Activated T-cell treated with anti-CD3 and anti-CD28 coated beads for 24 hours (primary cell): ENCODE data around the gene RNASE8.

Source experiments
- DNase-seq: peaks from one replicate; pipeline ENCODE4 v3.0.0-alpha.2; 2020; ENCODE audit warnings: low read depth

Gene RNASE8

GRCh38 chr14:21053184-21054122 lies 4.2 kb upstream of the RNASE8 start:
- DNase-seq: no peak

GRCh38 chr14:21054123-21054767 lies 3.4 kb upstream of the RNASE8 start:
- no peak for DNase-seq

DNA sequence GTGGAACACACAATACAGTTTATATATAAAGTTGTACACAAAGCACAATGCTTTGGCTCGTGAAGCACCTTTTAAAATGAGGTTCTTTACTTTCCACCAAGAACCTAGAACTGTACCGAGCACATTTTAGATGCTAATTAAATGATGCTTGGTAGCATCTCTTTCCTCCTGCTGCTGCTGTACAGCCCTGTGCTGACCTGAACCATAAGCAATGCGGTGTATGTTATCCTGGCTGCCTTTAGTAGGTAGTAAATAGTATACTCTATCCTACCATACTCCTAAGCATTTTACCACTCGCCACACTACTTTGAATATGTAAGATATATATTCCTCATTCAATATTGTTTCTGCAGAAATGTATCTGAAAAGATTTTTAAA lies 2.9 kb upstream of the RNASE8 start:
- no peak for DNase-seq

DNA sequence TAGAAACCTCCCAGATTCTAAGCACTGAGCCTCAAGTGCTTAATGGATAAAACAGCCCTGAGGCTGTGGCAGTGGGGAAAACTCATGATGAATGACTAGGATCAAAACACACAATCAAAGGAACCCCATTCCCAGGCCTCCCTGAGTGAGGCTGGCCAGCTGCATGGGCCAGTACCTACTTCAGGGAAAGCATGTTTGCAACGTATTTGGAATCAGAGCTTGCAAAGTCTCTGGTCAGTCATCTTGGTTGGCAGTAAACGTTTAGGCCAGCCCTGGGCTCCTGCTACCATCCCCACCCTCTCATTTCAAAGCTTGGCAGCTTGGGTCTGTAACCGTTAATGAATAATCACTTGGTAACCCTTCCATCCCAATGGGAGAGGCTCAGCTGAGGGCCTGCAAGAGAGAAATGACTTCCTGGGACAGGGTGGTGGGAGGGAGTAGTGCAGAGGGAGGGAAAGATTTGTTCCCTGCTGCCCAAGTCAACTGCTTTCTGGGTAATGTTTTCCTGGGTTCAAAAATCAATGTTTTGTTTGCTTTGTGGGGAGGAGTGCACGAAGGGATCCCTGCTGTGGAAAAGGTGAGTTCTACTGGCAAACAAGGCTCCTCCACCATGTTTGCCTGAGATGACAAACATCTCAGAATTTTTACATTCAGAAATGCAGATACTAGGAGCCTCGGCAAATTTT lies 2.0 kb upstream of the RNASE8 start:
- no peak for DNase-seq

DNA sequence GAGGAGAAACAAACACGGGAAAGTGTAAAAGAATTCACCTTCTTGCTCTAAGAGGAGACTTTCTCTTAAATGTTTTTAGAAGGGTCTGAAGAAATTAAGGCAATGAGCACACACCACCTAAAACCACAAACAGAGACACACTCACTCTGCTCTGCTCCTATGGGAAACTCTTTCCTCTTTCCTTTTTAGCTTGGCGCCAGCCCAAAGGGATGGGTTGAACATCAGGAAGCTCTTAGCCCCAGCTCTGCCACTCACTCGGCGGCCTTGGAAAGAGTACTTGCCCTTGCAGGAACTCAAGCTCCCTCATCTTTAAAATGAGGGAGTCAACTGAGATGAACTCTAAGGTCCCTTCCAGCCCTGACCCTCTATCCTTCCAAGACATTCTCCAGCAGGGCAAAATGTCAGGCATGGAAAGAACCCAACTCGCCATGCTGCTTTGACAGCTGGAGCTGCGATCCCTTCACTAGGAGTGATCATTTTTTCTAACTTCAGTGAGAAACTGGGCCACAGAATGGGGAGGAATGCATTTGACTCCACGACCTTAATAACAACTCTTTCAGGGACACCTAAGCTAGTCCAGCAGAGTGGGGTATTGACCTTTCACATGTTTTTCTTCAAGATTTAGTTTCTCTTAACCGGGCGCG lies 980 bp upstream of the RNASE8 start:
- no peak for DNase-seq

- DNase-seq: no peak
These were observed 1.3 kb downstream of the RNASE8 start for GRCh38 chr14:21058903-21059302.

GRCh38 chr14:21059842-21060613 lies 2.4 kb downstream of the RNASE8 start:
- DNase-seq: no peak

GRCh38 chr14:21060614-21061346 lies 3.2 kb downstream of the RNASE8 start:
- DNase-seq: no peak

- no peak for DNase-seq
These were observed 3.7 kb downstream of the RNASE8 start for GRCh38 chr14:21061347-21061668.

GRCh38 chr14:21063479-21063878 lies 5.9 kb downstream of the RNASE8 start:
- DNase-seq: no peak

DNA sequence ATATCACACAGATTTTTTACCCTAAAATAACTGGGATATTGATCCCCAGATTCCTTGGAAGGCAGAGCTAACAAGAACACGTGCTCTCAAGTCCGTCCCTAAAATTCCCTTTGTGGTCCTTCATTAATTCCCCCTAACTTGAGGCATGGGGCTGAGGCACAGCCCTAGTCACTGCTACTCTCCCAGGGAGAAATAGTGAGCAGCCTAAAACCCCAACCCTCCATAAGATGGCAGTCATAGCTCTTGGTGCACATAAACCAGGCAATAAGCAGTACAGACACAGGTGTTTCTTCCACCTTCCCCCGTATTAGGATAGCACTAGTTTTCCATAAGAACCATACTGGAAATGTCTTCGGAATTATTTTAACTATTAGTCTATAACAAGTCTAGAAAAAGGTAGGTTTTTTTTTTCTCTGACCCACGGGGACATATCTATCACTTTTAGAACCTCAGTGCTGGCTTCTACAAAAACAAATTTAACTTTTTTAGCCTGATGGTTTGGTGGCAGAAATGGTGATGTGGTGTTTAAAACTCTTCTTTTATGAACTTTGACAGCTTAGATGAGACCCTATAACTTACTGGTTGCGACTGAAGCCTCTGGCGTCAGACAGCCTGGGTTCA lies 9.4 kb downstream of the RNASE8 start:
- no peak for DNase-seq

GRCh38 chr14:21068521-21069387 lies 11.1 kb downstream of the RNASE8 start:
- DNase-seq: no peak

DNA sequence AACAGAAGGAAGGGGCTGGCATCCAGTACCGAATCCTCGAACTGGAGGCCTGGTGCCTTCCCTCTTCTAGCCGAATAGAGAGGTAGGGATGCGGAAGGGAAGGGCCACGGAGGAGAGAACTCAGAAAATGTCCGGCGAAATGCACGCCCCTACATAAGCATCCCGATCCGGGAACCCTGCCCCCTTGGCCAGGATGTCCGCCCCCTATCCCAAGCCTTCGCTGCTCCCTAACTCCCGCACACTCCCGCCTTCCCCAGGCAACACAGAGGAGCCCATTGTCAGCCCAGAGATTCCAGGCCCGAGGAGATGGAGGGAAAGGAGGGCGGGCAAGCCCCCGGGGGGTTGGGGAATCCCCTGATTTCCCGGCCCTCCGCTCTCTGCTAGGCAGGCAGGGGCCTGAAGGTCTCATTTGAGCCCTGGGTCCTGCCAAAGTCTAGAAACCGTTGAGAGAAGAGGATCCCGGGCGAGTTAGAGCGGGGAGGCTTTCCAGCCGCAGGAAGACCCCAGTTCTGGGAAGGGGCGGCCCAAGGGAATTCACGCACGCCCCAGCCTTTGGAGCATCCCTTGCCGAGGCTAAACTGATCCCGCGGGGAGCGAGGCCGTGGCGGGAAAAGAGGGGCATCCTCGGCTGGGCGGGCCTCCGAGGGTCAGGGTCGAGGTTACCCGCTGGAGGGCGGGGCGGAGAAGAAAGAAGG lies 11.9 kb downstream of the RNASE8 start:
- no peak for DNase-seq

DNA sequence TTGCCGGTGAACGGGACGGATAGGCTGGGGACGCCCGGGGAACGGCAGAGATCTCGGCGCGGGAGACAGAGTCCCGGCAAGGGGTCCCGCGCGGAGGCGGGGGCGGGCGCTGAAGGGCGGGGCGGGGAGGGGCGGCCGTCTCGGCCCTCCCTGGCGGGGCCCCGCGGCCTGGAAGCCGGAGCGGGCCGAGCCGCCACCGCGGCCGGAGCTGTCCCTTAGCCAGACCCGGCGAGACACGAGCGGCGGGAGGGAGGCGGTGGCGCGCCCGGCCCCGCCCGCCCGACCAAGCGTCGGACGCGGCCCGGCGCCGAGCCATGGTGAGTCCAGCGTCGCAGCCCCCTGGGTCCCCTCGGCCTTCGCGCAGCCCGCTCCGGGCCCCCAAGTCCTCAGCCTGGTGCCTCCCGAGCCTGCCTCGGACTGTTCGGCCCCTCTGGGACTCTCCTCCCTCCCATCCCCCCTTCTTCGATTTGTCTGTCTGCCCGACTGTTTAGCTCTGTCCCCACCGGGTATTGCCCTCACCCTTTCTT lies 12.5 kb downstream of the RNASE8 start, which contains the start of gene ARHGEF40:
Gene ARHGEF40, plus strand, starts transcription at position 222 of the 527 bp plus-strand sequence. Its CDS starts 93 bp downstream, at position 315.
- DNase-seq: no peak

GRCh38 chr14:21070610-21071224 lies 13.1 kb downstream of the RNASE8 start:
- no peak for DNase-seq

GRCh38 chr14:21071225-21072030 lies 13.8 kb downstream of the RNASE8 start:
- DNase-seq: no peak

DNA sequence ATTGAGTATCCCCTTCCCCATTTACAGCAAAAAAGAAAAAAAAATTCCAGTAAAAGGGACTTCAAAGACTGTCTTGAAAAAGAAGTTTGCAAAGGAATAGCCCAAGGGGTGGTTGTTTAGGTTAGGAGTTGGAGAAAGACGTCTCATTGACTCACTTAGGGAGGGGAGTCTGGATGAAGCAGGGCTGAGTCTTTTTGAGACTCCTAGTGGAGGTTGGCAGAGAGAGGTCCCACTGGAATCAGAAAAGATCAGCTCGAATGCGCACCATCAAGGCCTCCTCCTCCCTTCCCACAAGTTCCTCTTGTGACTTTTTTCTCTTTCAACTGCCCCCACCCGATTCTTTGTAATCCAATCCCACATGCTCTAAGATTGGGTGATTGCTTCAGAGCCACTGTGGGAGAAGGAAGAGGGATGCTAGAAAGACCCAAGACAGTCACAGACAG lies 14.4 kb downstream of the RNASE8 start:
- DNase-seq: no peak
